GM18861 (cell line): ENCODE measurements around the gene LY6G6C.

ENCODE experiments used
- ATAC-seq: cut with Tn5 transposase; IDR thresholded peaks from one replicate; pipeline ENCODE4 v1.9.1; 2021; ENCODE audit not compliant: unreplicated experiment

The LY6G6C gene

DNA sequence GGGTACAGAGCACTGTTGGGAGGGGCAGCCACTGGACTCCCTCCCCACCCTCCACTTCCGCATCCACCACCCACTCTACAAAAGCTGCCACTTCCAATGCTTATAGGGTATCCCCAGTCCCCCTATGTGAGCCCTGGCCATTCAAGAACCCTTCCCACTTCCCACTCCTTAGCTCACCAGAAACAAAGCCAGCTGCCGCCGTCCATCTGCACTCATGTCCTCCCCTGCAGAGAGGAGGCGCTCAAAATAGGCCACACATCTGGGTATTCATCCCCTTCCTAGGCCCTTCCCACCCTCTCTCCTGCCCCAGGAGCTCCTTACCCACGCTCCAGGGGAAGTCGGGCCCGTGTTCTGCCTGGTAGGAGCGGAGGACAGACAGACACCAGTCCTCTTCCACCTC, 34.2 kb downstream of the LY6G6C start:
- no peak for ATAC-seq

- no peak for ATAC-seq
Observed at GRCh38 chr6:31686483-31686882, 35.1 kb downstream of the LY6G6C start.

DNA sequence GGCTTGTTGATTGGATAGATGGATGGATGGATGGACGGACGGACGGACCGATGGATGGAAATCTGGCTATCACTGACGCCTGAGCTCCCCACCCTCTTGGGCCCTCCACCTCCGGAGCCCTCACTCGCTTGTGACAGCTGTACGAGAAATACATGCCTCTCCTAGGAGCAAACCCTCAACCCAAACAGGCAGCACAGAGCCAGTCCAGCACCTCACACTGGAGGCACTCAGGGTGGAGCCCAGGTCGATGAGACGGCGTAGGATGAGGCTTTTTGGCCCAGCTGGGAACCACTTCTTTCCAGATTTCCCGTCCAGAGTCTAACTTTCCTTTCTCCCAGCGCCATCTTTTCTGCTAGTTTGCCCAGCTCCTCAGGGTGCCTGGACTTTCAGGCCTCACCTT, 38.0 kb downstream of the LY6G6C start:
- no peak for ATAC-seq

GRCh38 chr6:31681135-31681671, 40.3 kb downstream of the LY6G6C start:
- no peak for ATAC-seq

DNA sequence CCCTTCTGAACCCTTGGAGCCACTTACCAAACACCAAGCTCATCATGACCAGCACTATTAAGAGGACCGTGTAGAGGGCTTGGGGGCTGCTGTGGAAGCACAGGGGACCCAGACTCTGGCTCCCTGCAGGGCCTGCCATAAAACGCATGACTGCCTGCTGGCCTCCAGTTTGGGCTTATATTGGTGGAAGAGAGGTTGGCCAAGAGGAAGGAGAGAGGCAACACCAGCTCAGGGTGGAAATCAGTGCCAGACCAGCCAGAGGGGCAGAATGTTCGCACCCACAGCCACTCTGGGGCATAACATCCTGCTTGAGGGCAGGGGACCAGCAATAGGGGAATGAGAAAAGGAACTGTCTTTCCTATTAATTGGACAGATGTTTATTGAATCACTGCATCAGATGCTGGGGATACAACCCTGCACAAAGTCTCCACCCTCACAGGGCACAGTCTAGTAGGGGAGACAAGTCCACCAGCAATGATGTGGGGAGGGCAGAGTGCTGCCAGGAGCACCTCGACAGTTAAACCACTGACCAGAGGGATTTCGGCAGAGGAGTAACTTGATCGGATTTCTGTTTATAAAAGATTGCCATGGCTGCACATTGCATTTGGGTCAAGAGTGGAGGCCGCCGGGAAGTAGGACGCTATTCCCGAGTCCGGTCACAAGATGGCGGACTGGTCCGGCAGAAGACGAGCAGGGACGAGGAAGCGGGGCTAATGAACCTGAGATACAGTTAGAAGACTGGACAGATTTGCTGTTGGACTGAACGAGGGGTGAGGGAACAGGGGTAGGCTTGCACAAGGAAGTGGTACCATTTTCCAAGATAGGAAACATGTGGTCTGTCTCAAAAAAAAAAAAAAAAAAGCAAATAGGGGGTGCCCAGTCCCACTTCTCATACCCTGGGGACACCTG, 41.1 kb downstream of the LY6G6C start, which contains the start of gene LY6G5C:
Gene LY6G5C (minus strand): TSS at position 842 of the 909 bp plus-strand sequence. CDS start 694 bp downstream, at position 148.
- ATAC-seq: no peak

GRCh38 chr6:31677955-31678354, 43.6 kb downstream of the LY6G6C start:
- no peak for ATAC-seq

DNA sequence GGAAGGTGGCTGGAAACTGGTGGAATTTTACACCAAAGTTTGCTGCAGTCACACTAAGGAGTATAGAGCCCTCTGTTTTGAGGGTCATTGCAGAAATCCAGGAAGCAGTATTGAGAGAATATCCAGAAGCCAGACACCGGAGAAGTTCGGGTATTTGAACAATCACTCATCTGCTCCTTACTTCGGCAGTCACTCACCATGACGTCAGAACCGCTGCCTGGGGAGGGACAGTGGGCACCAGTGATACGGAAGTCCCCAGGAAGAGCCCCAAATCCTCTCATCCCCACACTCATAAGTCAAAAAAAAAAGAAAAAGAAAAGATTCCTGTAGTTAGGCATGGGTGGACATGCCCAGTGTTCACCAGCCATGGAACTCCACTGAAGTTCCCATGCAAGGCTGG, 44.6 kb downstream of the LY6G6C start:
- ATAC-seq: no peak

DNA sequence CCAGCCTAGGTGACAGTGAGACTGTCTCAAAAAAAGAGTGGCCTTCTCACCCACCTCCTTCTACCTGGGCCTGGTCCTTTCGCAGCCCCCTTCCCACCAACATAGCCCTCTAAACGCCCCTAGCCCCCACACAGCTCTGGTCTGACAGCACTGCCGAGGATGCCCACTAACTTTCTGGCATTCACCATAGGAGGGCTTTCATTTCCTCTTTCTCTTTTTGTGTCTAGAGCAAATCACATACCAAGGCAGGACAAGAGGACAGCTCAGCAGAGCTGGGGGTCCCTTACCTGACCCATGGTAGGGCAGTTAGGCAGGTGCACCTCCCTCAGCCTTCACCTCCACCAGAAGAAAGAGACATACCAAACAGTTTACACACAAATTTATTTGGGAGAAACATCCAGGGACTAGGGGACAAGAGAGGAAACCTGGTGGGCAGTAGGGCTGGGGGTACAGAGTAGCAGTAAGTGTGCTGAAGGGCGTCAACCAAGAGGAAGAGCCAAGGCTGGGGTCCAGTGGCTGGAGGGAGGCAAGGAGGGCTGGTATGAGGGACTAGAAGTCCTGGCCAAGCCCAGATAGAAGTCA, 45.1 kb downstream of the LY6G6C start:
- no peak for ATAC-seq

DNA sequence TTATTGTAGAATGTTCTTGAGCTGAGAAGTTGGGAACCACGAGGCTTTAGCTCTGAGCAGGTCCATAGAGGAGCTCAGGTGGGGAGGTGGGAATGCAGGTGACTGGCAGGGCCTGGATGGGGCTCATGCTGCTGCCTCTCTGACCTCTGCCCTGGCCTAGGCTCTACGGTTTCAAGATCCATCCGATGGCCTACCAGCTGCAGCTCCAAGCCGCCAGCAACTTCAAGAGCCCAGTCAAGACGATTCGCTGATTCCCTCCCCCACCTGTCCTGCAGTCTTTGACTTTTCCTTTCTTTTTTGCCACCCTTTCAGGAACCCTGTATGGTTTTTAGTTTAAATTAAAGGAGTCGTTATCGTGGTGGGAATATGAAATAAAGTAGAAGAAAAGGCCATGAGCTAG, 51.9 kb downstream of the LY6G6C start, which contains the start of gene LY6G5B:
Gene LY6G5B (plus strand): TSS at position 301 of the 400 bp plus-strand sequence. CDS start 975 bp downstream, outside the sequence.
- no peak for ATAC-seq
